ENCODE measurements around the gene ARHGAP45.

- TF ChIP-seq EZH2 (IDR thresholded peaks at IDR 0.05) (no peak), POLR2AphosphoS5 (IDR thresholded peaks at IDR 0.05; ENCODE audit: borderline replicate concordance, low read depth, low read length) (no peak)
Measured at GRCh38 chr19:1060689-1061088, 6.3 kb upstream of the ARHGAP45 start.
